Astrocyte of the spinal cord (primary cell): ENCODE measurements around the gene DAGLA.

Source experiments
- DNase-seq: peaks from one replicate; pipeline ENCODE4 v3.0.0; 2011; ENCODE audit warnings: low read depth, low spot score
- H3K4me3 ChIP-seq: 2 replicates; pipeline ENCODE4 v1.5.1; 2011; ENCODE audit warnings: low read depth, mild to moderate bottlenecking, low read length, moderate library complexity
- CTCF ChIP-seq: IDR thresholded peaks from 2 replicates; pipeline ENCODE4 v1.5.1; 2012; ENCODE audit warnings: low read depth, mild to moderate bottlenecking, low read length, inconsistent platforms
- in situ Hi-C: cut with HindIII; loops from 2 replicates; pipeline ENCODE4 v1.10.0; 2017; ENCODE audit warnings: low sequenced_read_pairs

DAGLA gene

GRCh38 chr11:61735391-61735790 is 55.2 kb downstream of the DAGLA start:
- no peak for DNase-seq
- no peak overlapping the region for H3K4me3 ChIP-seq
- no peak for TF ChIP-seq CTCF

GRCh38 chr11:61736310-61736709 is 56.1 kb downstream of the DAGLA start:
- in situ Hi-C loops, result no loop called here

More at GRCh38 chr11:61735391-61735790, 55.2 kb downstream of the DAGLA start:
- in situ Hi-C loops, result no loop called here

GRCh38 chr11:61737131-61737530 is 56.9 kb downstream of the DAGLA start:
- H3K4me3 ChIP-seq, result no peak overlapping the region
- TF ChIP-seq CTCF, result no peak
- in situ Hi-C loops, result no loop called here
- no peak for DNase-seq

More at GRCh38 chr11:61736310-61736709, 56.1 kb downstream of the DAGLA start:
- DNase-seq, result no peak
- no peak for TF ChIP-seq CTCF
- H3K4me3 ChIP-seq, result no peak overlapping the region

- in situ Hi-C loops, result no loop called here
- DNase-seq, result no peak
- no peak for TF ChIP-seq CTCF
- H3K4me3 ChIP-seq, result no peak overlapping the region
Measured at GRCh38 chr11:61737636-61738386, 57.6 kb downstream of the DAGLA start.

GRCh38 chr11:61738776-61739175 is 58.6 kb downstream of the DAGLA start:
- no peak for TF ChIP-seq CTCF
- no peak overlapping the region for H3K4me3 ChIP-seq
- DNase-seq, result no peak
- in situ Hi-C loops, result no loop called here

- no peak overlapping the region for H3K4me3 ChIP-seq
- no peak for DNase-seq
- TF ChIP-seq CTCF, result no peak
- in situ Hi-C loops, result no loop called here
Measured at GRCh38 chr11:61739413-61739812, 59.2 kb downstream of the DAGLA start.

- TF ChIP-seq CTCF, result no peak
- in situ Hi-C loops, result no loop called here
- DNase-seq, result no peak
- H3K4me3 ChIP-seq, result no peak overlapping the region
Measured at GRCh38 chr11:61739966-61740365, 59.8 kb downstream of the DAGLA start.
